ENCODE measurements around the gene KDM1B. TPM values are rescaled to one million over a fixed set of nuclear protein-coding genes. Genes with fewer than 3 reads are reported as not detected.
"Not testable (repeated sequence)": the region's sequence is repeated elsewhere in the genome, so short reads cannot be mapped to it uniquely, and the experiment has no call there.

Gene KDM1B
- total and polyA plus RNA-seq, 9 of the 15 experiments (the other 6 are each of a cell fraction or from before 2014, with no cell fraction given) = 1.4 to 58.9 (median 36.3) TPM

DNA sequence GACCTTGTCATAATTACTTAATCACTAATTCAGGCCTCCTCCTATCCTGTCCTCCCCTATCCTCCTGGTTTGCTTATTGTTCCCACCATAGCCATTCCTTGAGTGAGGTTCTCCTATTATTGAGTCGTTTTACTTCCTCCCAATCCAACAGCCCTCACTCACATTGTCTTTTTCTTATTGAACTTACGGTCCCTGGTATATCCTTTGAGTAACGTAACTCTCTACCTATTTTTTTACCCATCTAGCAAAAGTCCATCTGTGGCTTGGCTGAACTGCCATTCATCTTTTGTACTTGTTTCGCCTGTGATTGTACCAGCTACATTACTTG lies 66.0 kb downstream of the KDM1B start (continued):
- TF ChIP-seq, protein P1, sequence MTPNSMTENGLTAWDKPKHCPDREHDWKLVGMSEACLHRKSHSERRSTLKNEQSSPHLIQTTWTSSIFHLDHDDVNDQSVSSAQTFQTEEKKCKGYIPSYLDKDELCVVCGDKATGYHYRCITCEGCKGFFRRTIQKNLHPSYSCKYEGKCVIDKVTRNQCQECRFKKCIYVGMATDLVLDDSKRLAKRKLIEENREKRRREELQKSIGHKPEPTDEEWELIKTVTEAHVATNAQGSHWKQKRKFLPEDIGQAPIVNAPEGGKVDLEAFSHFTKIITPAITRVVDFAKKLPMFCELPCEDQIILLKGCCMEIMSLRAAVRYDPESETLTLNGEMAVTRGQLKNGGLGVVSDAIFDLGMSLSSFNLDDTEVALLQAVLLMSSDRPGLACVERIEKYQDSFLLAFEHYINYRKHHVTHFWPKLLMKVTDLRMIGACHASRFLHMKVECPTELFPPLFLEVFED (CRISPR knock-in tag; conservative IDR thresholded peaks at IDR 0.05) = peak; percentile 7; the same call in 1 of the 2 replicates
- TF ChIP-seq NCOA6 (IDR thresholded peaks at IDR 0.05) = no peak
- TF ChIP-seq, protein P2, sequence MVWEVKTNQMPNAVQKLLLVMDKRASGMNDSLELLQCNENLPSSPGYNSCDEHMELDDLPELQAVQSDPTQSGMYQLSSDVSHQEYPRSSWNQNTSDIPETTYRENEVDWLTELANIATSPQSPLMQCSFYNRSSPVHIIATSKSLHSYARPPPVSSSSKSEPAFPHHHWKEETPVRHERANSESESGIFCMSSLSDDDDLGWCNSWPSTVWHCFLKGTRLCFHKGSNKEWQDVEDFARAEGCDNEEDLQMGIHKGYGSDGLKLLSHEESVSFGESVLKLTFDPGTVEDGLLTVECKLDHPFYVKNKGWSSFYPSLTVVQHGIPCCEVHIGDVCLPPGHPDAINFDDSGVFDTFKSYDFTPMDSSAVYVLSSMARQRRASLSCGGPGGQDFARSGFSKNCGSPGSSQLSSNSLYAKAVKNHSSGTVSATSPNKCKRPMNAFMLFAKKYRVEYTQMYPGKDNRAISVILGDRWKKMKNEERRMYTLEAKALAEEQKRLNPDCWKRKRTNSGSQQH (CRISPR knock-in tag; IDR thresholded peaks at IDR 0.05) = 0 out of 2 replicates have a peak, but pooled peaks have one; percentile 1
- no peak for TF ChIP-seq TCF7 (IDR thresholded peaks at IDR 0.05; ENCODE audit: borderline replicate concordance)
- no peak for TF ChIP-seq SOX6 (IDR thresholded peaks at IDR 0.05)

DNA sequence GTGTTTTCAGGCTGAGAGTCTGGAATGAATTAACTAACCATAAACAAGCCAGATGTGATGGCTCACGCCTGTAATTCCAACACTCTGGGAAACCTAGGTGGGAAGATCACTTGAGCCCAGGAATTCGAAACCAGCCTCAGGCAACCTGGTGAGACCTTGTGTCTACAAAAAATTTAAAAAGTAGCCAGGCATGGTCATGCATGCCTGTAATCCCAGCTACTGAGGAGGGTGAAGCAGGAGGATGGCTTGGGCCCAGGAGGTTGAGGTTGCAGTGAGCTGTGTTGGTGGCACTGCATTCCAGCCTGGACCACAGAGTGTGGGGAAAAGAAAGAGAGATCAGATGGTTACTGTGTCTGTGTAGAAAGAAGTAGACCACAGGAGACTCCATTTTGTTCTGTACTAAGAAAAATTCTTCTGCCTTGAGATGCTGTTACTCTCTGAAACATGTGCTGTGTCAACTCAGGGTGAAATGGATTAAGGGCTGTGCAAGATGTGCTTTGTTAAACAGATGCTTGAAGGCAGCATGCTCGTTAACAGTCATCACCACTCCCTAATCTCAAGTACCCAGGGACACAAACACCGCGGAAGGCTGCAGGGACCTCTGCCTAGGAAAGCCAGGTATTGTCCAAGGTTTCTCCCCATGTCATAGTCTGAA lies 71.4 kb downstream of the KDM1B start:
- CTCF ChIA-PET (ENCODE audit: low intra/inter-chr PET ratio); H3K4me1 ChIP-seq (replicated peaks in 1 of 2; ENCODE audit: control insufficient read depth in 2 of 2, insufficient read depth in 2 of 2, low read length in 2 of 2); H3K4me2 ChIP-seq (ENCODE audit: insufficient read depth, low read length); H3K27me3 ChIP-seq (ENCODE audit: control insufficient read depth in 2 of 2, insufficient read depth in 2 of 2, low read length in 2 of 2); H3K9me3 ChIP-seq (replicated peaks; ENCODE audit: control insufficient read depth, insufficient read depth, low read depth, low read length); intact Hi-C loops (cut with micrococcal nuclease); POLR2A ChIA-PET; H3K27ac ChIP-seq (ENCODE audit: extremely low read depth, low read depth, low read length); H3K4me3 ChIP-seq; BruUV-seq (replicated peaks); ATAC-seq; in situ Hi-C loops (cut with MboI); DNase-seq (ENCODE audit: extremely low read depth in 1 of 4, low spot score in 3 of 4); FAIRE-seq; H4K20me1 ChIP-seq (replicated peaks; ENCODE audit: control insufficient read depth, insufficient read depth, low read length); H3K9me1 ChIP-seq (ENCODE audit: control insufficient read depth, insufficient read depth, low read length); H2AFZ ChIP-seq (ENCODE audit: low read depth, low read length); H3K9ac ChIP-seq (ENCODE audit: insufficient read depth in 1 of 2, low read depth in 2 of 2, low read length in 2 of 2): not testable (repeated sequence)
- WGBS (ENCODE audit: insufficient coverage, low coverage, missing lambda C conversion rate) = 100% methylated on average over 4 of the region's 5 CpGs
- Histone ChIP-seq H3K79me2 (ENCODE audit: control insufficient read depth, insufficient read depth, low read length) (peaks cover 18% of the 10 kb centered on the region), H3K36me3 (ENCODE audit: control insufficient read depth, insufficient read depth, low read length) (peaks cover 72% of the 10 kb centered on the region)

DNA sequence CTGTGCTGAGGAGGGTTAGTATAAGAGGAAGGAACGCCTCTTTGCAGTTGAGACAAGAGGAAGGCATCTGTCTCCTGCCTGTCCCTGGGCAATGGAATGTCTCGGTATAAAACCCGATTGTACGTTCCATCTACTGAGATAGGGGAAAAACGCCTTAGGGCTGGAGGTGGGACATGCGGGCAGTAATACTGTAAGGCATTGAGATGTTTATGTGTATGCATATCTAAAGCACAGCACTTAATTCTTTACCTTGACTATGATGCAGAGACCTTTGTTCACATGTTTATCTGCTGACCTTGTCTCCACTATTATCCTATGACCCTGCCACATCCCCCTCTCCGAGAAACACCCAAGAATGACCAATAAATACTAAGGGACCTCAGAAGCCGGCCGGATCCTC lies 71.9 kb downstream of the KDM1B start:
- BruUV-seq (replicated peaks); H3K4me1 ChIP-seq (replicated peaks in 1 of 2; ENCODE audit: control insufficient read depth in 2 of 2, insufficient read depth in 2 of 2, low read length in 2 of 2); POLR2A ChIA-PET; H2AFZ ChIP-seq (ENCODE audit: low read depth, low read length); H3K9me3 ChIP-seq (replicated peaks; ENCODE audit: control insufficient read depth, insufficient read depth, low read depth, low read length); H3K9me1 ChIP-seq (ENCODE audit: control insufficient read depth, insufficient read depth, low read length); H4K20me1 ChIP-seq (replicated peaks; ENCODE audit: control insufficient read depth, insufficient read depth, low read length); H3K27ac ChIP-seq (ENCODE audit: extremely low read depth, low read depth, low read length); FAIRE-seq; H3K9ac ChIP-seq (ENCODE audit: insufficient read depth in 1 of 2, low read depth in 2 of 2, low read length in 2 of 2); intact Hi-C loops (cut with micrococcal nuclease); H3K4me2 ChIP-seq (ENCODE audit: insufficient read depth, low read length); ATAC-seq; CTCF ChIA-PET (ENCODE audit: low intra/inter-chr PET ratio); in situ Hi-C loops (cut with MboI); H3K4me3 ChIP-seq; H3K27me3 ChIP-seq (ENCODE audit: control insufficient read depth in 2 of 2, insufficient read depth in 2 of 2, low read length in 2 of 2); DNase-seq (ENCODE audit: extremely low read depth in 1 of 4, low spot score in 3 of 4): not testable (repeated sequence)
- 91% methylated on average over 7 of the region's 9 CpGs for WGBS (ENCODE audit: insufficient coverage, low coverage, missing lambda C conversion rate)
- Histone ChIP-seq H3K79me2 (ENCODE audit: control insufficient read depth, insufficient read depth, low read length) (peaks cover 24% of the 10 kb centered on the region), H3K36me3 (ENCODE audit: control insufficient read depth, insufficient read depth, low read length) (peaks cover 72% of the 10 kb centered on the region)

All from K562 (cell line).